Activated naive CD8-positive, alpha-beta T cell treated with anti-CD3 and anti-CD28 coated beads for 36 hours (primary cell): ENCODE data around the gene HRH3. TPM values are rescaled to one million over a fixed set of nuclear protein-coding genes. Genes with fewer than 3 reads are reported as not detected.

Experiments used
- DNase-seq: peaks from one replicate; pipeline ENCODE4 v3.0.0; 2021
- H3K27ac Mint-ChIP-seq: one replicate; pipeline ENCODE4 v1.8.0; 2022; ENCODE audit warnings: mild to moderate bottlenecking, moderate library complexity, mixed read lengths
- H3K27me3 Mint-ChIP-seq: one replicate; pipeline ENCODE4 v1.8.0; 2022; ENCODE audit warnings: mild to moderate bottlenecking, mixed read lengths
- H3K36me3 Mint-ChIP-seq: one replicate; pipeline ENCODE4 v1.8.0; 2021; ENCODE audit warnings: mild to moderate bottlenecking, mixed read lengths
- H3K4me1 Mint-ChIP-seq: one replicate; pipeline ENCODE4 v1.8.0; 2021; ENCODE audit warnings: mixed read lengths
- H3K4me3 Mint-ChIP-seq: one replicate; pipeline ENCODE4 v1.8.0; 2022; ENCODE audit warnings: mild to moderate bottlenecking, moderate library complexity, mixed read lengths
- H3K9me3 Mint-ChIP-seq: one replicate; pipeline ENCODE4 v1.8.0; 2022; ENCODE audit warnings: mixed read lengths
- total RNA-seq, 2 experiments: library from RNA; stranded (reverse); gene quantifications; one replicate each; pipeline ENCODE4 v1.2.3, GENCODE V29; 2021

HRH3 gene
- total RNA-seq, 2 experiments from 2014 or later = not detected

- Mint-ChIP-seq H3K27me3 (no peaks in the 10 kb centered on the region), H3K27ac (no peak overlapping the region), H3K4me3 (no peak overlapping the region), H3K9me3 (no peaks in the 10 kb centered on the region), H3K4me1 (peaks cover 3% of the 10 kb centered on the region), H3K36me3 (peaks cover 12% of the 10 kb centered on the region)
- DNase-seq = no peak
Observed at GRCh38 chr20:62176866-62177265, 43.2 kb downstream of the HRH3 start.

GRCh38 chr20:62175711-62176110, 44.4 kb downstream of the HRH3 start:
- Mint-ChIP-seq H3K9me3 (no peaks in the 10 kb centered on the region), H3K36me3 (peaks cover 9% of the 10 kb centered on the region), H3K4me1 (no peaks in the 10 kb centered on the region), H3K4me3 (no peak overlapping the region), H3K27me3 (no peaks in the 10 kb centered on the region), H3K27ac (no peak overlapping the region)
- DNase-seq = no peak

GRCh38 chr20:62174870-62175624, 45.0 kb downstream of the HRH3 start:
- Mint-ChIP-seq H3K4me3 (no peak overlapping the region), H3K36me3 (peaks cover 9% of the 10 kb centered on the region), H3K27me3 (no peaks in the 10 kb centered on the region), H3K9me3 (no peaks in the 10 kb centered on the region), H3K4me1 (no peaks in the 10 kb centered on the region), H3K27ac (no peak overlapping the region)
- no peak for DNase-seq

- no peaks in the 10 kb centered on the region for H3K9me3 Mint-ChIP-seq
- no peak overlapping the region for H3K4me3 Mint-ChIP-seq
- no peaks in the 10 kb centered on the region for H3K27me3 Mint-ChIP-seq
- H3K4me1 Mint-ChIP-seq = no peaks in the 10 kb centered on the region
- H3K36me3 Mint-ChIP-seq = peaks cover 8% of the 10 kb centered on the region
- no peak overlapping the region for H3K27ac Mint-ChIP-seq
- DNase-seq = no peak
Observed at GRCh38 chr20:62174021-62174804, 45.9 kb downstream of the HRH3 start.

GRCh38 chr20:62172666-62173065, 47.4 kb downstream of the HRH3 start:
- H3K4me3 Mint-ChIP-seq = no peak overlapping the region
- H3K27ac Mint-ChIP-seq = no peak overlapping the region
- no peaks in the 10 kb centered on the region for H3K27me3 Mint-ChIP-seq
- DNase-seq = no peak
- H3K36me3 Mint-ChIP-seq = peaks cover 10% of the 10 kb centered on the region
- H3K9me3 Mint-ChIP-seq = no peaks in the 10 kb centered on the region
- H3K4me1 Mint-ChIP-seq = no peaks in the 10 kb centered on the region

DNA sequence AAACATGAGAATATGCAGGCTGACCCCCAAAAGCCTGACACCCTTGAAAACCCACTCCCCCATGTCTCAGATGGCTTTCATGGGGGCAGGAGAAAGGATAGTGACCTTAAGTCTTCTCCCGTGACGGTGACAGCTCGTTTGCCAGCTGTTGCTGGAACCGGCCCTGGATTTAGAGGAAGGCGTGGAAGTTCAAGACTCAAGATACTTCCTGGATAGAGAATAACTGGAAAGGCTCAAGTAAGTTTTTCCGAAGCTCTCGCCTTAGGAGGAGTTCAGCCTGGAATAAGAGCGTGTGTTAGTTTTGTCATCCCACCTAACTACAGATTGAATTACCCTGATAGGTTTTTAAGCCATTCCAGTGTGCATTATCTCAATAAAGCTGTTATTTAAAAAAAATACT, 48.8 kb downstream of the HRH3 start:
- Mint-ChIP-seq H3K36me3 (peaks cover 10% of the 10 kb centered on the region), H3K4me1 (no peaks in the 10 kb centered on the region), H3K4me3 (no peak overlapping the region), H3K9me3 (no peaks in the 10 kb centered on the region), H3K27ac (no peak overlapping the region), H3K27me3 (no peaks in the 10 kb centered on the region)
- no peak for DNase-seq

DNA sequence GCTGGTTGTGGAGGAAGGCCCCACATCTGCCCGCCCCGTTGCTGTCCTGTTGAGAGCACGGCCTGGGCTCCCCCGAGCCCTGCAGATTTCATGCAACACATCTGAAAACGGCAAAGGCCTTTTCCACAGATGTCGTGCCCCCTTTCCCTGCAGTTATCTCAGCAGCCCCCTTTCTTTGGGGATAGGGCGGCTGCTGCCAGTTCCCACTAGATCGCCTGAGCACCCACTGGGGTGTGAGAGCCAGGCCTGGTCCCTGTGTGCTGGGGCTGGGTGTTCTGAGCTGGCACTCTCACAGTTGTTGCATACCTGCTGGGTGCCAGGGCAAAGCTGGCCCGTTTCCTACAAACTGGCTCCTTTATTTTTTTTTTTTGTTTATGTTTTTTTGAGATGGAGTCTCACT, 49.5 kb downstream of the HRH3 start:
- Mint-ChIP-seq H3K27ac (no peak overlapping the region), H3K27me3 (no peaks in the 10 kb centered on the region), H3K4me3 (no peak overlapping the region), H3K36me3 (peaks cover 10% of the 10 kb centered on the region), H3K9me3 (no peaks in the 10 kb centered on the region), H3K4me1 (no peaks in the 10 kb centered on the region)
- DNase-seq = no peak

- Mint-ChIP-seq H3K36me3 (peaks cover 10% of the 10 kb centered on the region), H3K4me1 (no peaks in the 10 kb centered on the region), H3K27ac (no peak overlapping the region)
Observed at GRCh38 chr20:62168890-62169435, 51.1 kb downstream of the HRH3 start.

DNA sequence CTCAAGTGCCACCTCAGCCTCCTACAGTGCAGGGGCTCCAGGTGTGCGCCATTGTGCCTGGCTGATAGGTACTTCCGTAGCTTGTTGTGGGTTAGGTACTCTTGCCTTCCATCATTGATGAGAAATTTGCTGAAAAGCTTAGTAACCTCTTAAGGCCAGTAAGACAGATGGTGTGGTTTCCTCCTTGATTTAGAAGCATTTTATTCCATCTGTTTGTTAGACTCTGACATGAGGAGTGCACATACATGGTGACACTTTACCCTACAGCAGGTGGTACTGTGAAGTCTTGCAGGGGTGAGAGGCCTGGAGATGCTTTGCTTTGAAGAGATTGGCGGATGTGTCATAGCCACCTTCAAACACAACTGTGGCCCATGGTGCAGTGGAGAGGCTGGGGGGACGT, 52.0 kb downstream of the HRH3 start:
- no peaks in the 10 kb centered on the region for H3K27me3 Mint-ChIP-seq
- DNase-seq = no peak
- H3K27ac Mint-ChIP-seq = no peak overlapping the region
- peaks cover 10% of the 10 kb centered on the region for H3K36me3 Mint-ChIP-seq
- no peaks in the 10 kb centered on the region for H3K9me3 Mint-ChIP-seq
- H3K4me1 Mint-ChIP-seq = no peaks in the 10 kb centered on the region
- no peak overlapping the region for H3K4me3 Mint-ChIP-seq

More at GRCh38 chr20:62168890-62169435, 51.1 kb downstream of the HRH3 start:
- DNase-seq = no peak
- Mint-ChIP-seq H3K9me3 (no peaks in the 10 kb centered on the region), H3K27me3 (no peaks in the 10 kb centered on the region), H3K4me3 (no peak overlapping the region)

GRCh38 chr20:62167474-62167873, 52.6 kb downstream of the HRH3 start:
- Mint-ChIP-seq H3K9me3 (no peaks in the 10 kb centered on the region), H3K4me1 (no peaks in the 10 kb centered on the region), H3K36me3 (peaks cover 10% of the 10 kb centered on the region), H3K27me3 (no peaks in the 10 kb centered on the region), H3K4me3 (no peak overlapping the region), H3K27ac (no peak overlapping the region)
- DNase-seq = no peak

- no peak overlapping the region for H3K4me3 Mint-ChIP-seq
- no peaks in the 10 kb centered on the region for H3K27me3 Mint-ChIP-seq
- H3K9me3 Mint-ChIP-seq = no peaks in the 10 kb centered on the region
- no peak for DNase-seq
- H3K36me3 Mint-ChIP-seq = peaks cover 10% of the 10 kb centered on the region
- H3K4me1 Mint-ChIP-seq = no peaks in the 10 kb centered on the region
- H3K27ac Mint-ChIP-seq = no peak overlapping the region
Observed at GRCh38 chr20:62165762-62166399, 54.2 kb downstream of the HRH3 start.

Other genes starting within 250 kb of the HRH3 start
- 10 to 100 TPM; 15.2 to 16.4 TPM for gene TAF4, start 154.4 kb downstream of the HRH3 start, total RNA-seq
- 10 to 100 TPM; 32.8 to 34.5 TPM for gene LSM14B, start 97.8 kb downstream of the HRH3 start, total RNA-seq
- 100 to 1,000 TPM; 362 to 367 TPM for gene PSMA7, start 76.9 kb downstream of the HRH3 start, total RNA-seq
- gene SS18L1, start 76.5 kb downstream of the HRH3 start, total RNA-seq = 10 to 100 TPM; 12.1 to 12.3 TPM
- gene MTG2, start 37.2 kb downstream of the HRH3 start, total RNA-seq = 10 to 100 TPM; 36.1 to 39.9 TPM
- gene OSBPL2, start 18.2 kb upstream of the HRH3 start, total RNA-seq = 10 to 100 TPM; 19.2 to 20.4 TPM
- 100 to 1,000 TPM; 136 to 139 TPM for gene ADRM1, start 82.7 kb upstream of the HRH3 start, total RNA-seq
- under 1 TPM; 0.38 to 0.91 TPM for gene LAMA5, start 147.0 kb upstream of the HRH3 start, total RNA-seq
- gene RPS21, start 166.8 kb upstream of the HRH3 start, total RNA-seq = 1,000 to 10,000 TPM; 2,242 to 2,482 TPM
- 1 to 10 TPM; 4.9 to 5.3 TPM for gene CABLES2, start 187.0 kb upstream of the HRH3 start, total RNA-seq
- not detected for gene RBBP8NL, start 207.3 kb upstream of the HRH3 start, total RNA-seq